ENCODE measurements around the gene LRPAP1.
A peak's percentile ranks its signal among the peaks of the same experiment; 100 is the strongest.

LRPAP1 gene

DNA sequence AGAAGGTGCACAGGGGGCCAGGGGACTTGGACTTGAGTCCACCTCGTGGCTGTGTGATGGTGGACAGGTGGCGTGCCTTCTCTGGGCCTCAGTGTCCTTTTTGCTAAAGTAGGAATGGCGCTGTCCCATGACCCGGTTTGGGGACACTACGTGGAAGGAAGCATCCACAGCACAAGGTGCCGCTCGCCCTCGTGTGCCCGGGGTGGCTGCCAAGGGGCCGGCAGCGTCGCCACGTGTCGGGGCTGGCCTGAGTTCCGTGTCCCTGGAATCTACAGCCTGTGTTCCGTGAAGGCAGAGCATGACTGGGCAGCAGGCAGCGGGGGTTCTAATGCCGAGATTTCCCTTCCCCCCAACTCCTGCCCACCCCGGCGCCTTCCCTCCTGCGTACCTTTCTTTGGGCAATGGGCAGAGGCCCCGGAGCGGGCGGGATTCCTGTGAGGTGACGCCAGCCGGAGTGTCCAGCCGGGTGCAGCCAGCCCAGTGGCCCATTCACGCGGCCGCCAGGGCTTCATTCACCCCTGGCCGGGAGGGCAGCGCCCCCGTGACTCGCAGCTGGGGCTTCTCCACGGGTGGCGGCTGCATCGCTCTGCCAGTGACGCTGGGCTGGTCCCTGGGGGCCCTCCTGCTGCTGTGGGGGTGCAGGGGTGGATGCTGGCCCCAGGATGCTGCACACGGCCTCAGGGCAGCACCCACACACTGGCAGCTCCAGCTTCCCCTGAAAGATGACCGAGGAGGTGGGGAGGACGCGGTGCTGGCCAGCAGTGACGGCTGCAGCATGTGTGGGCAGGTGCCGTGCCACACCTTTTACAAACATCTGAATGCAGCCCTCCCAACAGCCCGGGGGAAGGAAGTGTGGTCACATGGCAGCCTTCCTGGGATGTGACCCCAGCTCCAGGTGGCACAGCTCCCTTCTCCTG lies 47.9 kb downstream of the LRPAP1 start:
- DNase-seq, result no peak

DNA sequence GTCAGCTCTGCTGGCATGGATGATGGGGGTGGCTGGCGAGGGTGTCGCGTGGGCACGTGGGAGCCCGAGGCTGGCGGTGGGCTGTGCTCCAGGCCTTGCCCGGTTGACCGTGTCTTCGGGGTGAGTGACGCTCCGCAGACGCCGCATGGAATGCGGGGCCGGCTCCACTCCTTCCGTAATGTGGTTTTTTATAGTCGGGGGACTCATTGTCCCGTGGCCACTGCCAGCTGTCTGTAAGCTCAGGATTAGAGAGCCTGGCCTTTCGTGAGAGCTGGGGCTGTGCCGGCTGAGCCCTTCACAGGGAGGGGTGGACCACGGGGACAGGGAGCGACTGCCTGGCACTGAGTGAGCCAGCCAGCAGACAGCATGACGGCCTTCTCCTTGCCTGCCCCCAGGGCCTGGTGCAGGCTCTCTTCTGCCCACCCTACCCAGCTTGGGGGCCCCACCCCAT lies 48.7 kb downstream of the LRPAP1 start:
- DNase-seq, result no peak

DNA sequence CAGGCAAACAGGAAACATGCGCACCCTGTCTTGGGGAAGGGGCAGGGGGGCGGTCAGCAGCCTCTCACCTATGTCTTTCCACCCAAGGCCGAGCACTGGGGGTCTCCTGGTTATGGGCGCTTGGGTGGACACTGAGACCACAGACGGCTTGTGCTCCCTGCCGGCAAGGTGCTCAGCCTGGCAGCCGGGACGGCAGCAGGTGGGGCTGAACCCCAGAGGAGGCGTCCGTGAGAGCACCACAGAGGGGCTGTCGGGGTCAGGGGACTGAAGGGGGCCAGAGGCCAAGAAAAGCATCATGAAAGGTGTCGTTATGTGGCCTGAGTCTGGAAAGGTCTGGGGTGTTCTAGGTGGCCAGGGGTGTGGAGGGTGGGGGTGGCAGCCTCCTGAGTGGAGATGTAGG lies 49.5 kb downstream of the LRPAP1 start:
- DNase-seq, result no peak

DNA sequence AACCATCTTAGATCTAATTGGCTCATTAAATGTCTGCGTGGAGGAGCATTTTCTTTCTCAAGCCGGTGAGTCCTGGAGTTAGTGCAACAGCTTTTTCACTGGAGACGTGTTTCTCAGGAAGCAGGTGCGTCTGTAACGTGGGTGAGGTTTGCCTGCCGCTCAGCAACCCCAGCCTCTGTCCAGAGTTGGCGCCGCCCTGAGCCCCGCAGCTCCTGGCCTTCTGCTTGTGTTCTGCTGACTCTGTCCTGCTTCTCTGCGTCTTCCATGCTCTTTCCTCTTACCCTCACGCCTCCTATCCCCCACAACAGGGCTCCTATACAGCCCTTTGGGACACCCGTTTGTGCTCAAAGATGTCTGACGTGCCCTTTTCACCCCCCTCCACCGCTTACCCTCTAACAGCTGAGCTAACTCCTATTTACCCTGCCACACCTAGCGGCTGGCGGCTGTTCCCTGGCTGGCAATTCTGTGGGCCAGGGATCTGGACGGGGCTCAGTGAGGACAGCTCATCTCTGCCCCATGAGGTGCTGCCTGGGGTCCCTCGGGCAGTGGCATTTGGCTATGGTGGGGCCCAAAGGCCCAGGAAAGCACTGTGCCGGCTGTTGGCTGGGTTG lies 50.3 kb downstream of the LRPAP1 start:
- DNase-seq, result no peak

DNA sequence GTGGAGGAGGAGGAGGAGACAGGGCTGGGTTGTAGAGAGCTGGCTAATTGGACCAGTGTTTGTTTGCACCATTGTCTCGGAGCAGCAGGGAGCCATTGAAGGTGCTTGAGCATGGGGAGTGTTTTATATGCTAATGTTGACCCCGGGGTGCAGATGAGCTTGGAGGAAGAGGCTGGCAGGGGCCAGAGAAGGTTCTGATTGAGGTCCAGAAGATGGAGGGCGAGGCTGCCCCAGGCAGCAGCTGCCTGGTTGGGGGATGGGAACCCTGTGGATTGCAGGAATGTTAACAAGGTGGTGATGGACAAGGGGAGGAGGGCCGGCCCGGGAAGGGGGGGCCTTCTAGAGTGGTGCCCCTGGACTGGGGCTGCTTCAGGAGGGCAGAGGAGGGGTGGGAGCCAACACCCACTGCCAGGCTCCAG lies 51.1 kb downstream of the LRPAP1 start:
- no peak for DNase-seq

DNA sequence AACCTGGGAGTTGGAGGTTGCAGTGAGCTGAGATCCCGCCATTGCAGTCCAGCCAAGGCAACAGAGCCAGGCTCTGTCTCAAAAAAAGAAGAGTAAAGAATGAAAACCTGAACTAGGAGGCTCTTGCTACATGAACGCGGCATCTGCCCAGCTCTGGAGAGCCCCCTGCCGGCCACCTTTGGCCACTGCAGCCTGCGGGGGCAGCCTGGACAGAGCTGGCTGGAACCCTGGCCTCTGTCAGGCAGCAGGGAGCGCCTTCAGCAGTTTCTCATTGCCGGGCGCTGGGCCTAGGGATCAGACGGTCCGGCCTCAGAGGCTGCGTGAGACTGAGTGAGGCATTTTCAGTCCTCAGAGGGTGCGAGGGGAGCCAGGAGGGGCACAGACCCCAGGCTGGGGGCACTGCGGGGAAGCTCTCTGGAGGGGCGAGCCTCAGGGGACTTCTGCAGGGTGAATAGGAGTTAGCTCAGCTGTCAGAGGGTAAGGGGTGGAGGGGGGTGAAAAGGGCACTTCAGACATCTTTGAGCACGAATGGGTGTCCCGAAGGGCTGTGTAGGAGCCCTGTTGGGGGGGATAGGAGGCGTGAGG lies 51.6 kb downstream of the LRPAP1 start:
- DNase-seq, result peak; percentile 20

DNA sequence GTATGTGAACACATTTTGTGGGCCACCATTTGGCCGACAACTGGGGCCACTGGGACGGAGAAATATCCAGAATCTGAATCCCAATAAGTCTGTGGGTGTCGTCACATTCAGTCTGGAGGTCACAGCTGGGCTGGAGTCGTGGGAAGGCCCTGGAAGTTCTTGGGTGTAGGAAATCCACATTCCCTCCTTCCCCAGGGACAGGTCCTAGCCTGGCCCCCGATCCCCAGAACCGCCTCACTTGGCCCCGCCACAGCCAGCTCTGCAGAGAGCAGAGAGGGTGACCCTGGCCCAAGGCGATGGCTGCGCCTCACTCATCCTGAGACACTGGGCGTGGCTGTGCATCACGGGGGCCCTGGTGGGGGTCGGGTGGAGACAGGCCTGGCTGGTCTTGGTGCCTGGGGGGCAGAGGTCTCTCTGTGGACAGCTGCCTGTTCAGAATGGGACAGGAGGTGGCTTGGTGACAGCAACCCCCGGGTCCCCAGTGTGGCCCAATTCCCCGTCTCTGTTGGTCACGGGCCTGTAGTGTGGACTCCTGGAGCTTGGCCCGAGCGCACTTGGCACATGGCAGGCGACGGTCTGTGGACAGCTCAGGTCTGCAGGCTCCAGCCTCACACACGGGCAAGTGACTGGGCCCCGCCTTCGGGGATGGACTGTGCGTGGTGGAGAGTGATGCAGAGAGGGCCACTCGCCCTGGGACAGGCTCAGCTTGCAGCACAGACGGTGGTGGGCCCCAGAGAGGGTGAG lies 52.7 kb downstream of the LRPAP1 start:
- DNase-seq, result no peak

DNA sequence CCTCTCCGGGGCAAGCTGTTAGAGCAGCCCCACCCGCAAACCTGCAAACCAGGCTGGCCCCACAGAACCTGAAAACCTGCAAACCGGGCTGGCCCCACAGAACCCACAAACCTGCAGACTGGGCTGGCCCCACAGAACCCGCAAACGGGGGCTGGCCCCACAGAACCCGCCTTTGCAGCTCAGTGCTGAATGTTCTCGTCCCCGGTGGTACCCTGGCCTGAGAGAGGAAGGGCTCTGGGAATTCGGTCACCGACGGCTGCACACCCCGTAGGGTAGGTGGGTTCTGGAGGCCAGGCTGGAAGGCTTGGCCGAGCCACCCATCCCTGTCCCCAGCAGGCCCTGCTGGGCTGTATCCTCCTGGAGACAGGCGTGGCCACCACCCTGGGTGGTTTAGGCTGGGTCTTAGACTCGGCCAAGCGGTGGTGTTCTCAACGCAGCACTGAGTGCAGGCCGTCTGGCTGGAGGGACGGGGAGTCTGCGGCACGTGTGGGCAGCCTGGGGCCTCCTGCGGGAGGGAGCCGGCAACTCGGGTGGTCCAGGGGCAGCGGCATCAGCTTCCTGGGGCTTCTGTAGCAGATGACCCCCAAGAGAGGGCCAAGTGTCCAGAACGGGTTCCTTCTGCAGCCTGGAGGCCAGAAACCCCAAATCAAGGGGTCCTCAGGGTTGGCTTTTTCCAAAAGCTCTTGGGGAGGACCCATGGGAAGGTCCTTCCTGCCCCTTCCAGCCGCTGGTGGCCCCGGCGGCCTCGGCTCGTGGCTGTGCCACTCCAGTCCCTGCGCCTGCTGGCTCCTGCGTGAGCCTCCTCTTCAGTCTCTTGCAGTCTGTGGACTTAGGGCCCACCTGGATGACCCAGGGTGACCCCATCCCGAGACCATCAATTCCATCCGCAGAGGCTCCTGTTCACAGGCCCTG lies 53.5 kb downstream of the LRPAP1 start:
- no peak for DNase-seq

DNA sequence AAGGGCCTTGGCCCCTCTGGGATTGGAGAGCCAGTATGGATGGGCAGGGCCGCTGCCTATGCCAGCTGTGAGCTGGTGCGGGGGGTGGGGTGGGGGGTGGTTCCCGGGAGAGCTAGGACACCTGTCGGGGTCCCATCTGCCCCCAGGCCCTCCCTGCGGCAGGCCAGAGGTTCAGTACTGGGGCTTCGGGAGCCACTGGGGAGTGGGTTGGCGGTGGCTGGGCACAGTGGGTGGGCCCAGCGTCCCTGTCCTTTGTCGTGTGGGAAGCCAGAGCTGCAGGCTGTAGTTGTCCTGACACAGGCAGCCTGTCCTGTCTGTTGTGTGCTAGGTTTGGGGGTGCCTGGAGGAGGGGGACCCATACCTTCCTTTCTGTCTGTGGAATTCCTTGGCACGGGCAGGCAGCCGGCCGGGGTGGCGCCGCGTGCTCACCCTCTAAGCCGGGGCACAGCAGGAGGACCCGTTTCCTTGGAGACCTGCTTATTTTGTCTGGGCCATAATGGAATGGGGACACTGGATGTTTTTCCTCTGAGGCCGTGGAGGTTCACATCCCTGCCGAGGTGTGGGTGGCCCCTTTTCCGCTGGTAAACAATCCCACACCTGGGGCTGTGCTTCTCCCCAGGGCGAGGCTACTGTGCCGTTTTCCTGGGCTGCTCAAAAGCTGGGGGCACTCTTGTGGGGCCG lies 54.3 kb downstream of the LRPAP1 start:
- DNase-seq, result no peak

DNA sequence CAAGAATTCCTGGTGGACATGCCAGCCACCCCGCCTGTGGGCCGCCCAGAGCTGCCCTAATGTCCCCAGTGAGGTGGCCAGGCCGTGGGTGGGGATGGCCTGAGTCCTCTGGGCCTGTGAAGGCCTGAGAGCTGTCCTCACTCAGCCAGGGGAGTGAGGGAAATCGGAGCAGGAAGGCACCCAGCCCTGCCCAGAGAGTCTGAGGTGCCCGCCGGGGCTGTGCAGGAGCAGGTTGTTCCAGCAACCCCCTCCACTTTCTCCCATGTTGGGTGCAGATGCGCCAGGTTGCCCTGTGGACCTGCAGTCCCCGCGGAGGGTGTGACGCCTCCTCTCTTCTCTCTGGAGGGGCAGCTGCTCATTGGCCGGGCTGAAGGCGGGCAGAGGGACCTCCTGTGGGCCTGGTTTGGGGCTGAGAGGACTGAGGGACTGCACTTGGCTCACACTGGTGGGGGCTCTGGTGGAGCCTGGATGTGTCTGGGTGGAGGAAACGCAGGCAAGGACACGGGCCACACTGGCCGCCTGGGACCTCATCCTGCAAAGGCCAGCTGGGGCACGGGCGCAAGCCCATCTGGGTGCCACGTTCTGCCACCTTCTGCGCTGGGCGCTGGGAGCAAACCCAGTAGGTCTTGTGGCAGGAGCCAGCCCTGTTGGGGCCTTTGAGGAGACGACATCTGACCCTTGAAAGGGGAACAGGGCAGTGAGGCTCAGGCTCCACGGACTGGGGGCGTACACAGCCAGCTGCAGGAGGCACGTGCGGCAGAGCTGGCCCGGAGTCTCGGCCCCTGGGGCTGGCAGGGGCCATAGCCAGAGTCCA lies 55.1 kb downstream of the LRPAP1 start:
- DNase-seq, result no peak

DNA sequence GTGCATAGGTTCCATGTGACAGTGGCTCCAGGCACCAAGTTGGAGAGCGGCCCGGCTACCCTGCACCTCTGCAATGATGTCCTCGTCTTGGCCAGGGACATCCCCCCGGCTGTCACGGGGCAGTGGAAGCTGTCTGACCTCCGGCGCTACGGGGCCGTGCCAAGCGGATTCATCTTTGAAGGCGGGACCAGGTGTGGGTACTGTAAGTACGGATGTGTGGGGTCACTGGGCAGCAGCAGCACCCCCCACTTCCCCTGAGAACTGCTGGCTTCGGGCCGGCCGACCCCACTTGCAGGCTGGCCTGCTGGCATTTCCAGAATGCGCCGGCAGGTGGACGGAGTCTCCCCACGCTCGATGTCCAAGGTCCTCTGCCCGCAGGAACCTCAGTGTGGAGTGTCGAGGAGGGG lies 55.9 kb downstream of the LRPAP1 start:
- DNase-seq, result no peak

DNA sequence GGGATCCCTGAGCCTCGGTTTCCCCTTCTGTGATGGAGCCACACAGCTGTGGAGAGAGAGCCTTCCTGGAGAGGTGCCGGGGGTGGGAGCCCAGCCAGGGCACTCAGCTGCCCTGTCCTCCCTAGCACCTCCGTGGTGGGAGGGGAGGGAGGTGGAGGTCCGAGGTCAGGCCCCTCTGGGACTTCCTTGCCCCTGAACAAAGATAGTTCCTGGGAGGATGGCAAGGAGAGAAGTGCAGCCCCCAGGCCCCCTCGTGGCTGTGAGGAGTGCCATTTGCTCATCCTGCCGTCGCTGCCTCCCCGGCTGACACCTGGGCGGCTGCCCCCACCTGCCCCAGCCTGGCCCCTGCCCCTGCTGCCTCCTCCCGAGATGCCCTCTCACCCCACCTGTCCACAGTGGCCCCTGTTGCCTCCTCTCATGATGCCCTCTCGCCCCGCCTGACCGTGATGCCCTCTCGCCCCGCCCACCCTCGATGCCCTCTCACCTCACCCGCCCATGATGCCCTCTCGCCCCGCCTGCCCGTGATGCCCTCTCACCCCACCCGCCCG lies 56.4 kb downstream of the LRPAP1 start:
- DNase-seq, result no peak

DNA sequence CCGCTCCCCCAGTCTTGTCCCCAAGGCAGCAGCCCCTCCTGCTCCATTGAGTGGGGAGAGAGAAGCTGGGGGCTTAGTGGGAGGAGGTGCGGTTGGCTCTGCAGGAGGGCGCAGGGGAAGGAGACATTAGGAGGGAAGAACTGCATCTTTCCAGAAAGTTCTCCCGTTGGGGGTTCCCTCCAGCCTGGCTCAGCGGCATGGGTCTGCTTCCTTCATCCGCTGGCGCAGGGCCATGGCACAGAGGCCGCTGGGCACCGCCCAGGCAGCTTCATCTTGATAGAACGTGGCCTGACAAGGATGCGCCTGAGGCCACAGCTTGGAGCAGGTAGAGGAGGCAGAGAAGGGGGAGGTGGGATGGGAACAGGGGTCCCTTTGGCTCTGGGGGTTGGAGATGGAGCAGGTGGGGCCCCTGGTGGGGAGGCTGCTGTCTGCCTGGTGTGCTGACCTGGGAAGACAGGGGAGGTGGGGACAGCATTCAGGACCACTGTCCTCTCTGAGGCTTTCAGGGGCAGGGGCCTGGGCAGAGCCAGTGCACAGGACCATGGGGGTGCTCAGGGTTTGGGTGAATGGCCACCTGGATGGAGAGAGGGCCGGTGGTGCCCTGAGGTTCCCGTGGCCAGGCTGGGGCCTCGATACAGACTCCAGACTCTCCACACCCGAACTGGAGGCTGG lies 57.0 kb downstream of the LRPAP1 start:
- no peak for DNase-seq

DNA sequence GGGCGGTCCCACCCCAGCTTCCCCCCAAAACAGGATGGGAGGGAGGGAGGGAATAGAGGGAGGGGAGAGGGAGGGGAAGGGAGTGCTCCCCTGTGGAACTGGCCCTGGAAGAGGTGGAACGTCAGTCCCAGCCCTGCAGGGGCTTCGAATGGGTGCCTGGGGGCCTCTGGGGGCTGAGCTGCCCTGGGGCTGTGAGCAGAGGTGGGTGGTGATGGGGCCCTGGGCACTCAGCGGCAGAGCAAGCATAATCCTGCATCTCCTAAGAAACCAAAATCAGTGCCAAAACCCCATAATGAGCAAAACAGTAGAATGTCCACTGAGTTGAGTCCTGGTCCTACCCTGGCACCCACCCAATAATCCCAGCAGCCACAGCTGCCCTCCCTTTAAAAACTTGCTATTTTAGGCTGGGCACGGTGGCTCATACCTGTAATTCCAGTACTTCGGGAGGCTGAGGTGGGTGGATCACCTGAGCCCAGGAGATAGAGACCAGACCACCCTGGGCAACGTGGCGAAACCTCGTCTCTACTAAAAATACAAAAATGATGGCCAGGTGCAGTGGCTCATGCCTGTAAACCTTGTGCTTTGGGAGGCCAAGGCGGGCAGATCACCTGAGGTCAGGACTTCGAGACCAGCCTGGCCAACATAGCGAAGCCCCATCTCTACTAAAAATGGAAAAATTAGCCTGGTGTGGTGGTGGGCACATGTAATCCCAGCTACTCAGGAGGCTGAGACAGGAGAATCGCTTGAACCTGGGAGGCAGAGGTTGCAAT lies 58.0 kb downstream of the LRPAP1 start:
- no peak for DNase-seq

DNA sequence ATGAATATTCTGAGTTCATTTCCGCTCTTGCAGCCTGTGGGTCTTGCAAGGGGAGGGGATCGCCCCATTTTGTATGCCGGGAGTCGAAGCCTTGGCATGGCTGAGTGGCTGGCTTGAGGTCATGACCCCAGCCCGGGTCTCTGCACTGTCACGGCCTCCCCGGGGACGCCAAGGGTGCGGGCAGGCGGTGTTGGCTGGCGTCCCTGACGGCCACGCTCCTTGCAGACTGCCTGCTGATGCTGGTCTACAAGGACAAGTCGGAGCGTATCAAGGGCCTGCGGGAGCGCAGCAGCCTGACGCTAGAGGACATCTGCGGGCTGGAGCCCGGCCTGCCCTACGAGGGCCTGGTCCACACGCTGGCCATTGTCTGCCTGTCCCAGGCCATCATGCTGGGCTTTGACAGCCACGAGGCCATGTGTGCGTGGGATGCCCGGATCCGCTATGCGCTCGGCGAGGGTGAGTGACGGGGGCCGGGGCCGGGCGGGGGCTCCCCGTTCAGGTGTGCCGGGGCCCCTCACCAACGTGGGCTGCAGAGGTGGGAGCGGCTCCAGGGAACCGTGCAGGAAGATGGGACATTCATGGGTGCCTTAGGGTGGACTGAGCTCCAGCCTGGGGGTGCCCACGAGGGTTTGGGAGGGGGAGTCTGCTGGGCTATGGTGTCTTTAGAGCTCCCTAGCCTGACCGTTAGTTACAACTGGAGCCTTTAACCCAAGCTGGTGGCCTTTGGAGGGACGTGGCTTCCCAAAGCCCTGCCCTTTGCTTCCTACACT lies 58.9 kb downstream of the LRPAP1 start:
- DNase-seq, result no peak

DNA sequence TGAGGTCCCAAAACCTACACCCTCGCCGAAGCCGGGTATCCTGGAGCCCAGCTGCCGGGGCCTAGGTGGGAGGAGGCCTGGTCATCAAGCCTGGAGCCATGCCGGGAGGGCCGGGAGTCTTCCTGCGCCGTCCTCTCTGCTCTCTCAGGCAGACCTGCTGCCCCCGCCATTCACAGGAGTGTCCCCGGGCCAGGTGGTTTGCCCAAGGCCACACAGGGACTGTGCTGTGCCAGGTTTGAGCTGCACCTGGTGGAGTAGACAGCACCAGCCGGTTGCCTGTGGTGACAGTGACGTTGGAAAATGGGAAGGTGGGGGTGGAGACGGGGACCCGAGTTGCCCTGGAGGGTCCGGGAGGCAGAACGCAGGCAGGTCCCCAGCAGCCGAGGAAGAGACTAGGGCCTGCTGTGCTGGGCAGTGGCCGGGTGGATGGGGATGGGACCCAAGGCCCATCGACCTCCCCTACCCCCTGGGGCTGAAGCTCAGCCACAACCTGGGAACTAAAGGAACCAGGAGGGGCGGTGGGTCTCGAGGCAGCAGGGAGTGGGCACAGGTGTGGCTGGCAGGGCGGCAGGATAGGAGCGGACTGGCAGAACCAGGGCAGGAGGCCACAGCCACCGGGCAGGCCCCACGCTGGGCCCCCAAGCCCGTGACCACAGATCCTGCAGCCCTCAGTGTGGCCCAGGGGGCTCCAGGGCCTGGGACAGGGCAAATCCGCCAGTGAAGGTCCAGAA lies 59.6 kb downstream of the LRPAP1 start:
- no peak for DNase-seq

DNA sequence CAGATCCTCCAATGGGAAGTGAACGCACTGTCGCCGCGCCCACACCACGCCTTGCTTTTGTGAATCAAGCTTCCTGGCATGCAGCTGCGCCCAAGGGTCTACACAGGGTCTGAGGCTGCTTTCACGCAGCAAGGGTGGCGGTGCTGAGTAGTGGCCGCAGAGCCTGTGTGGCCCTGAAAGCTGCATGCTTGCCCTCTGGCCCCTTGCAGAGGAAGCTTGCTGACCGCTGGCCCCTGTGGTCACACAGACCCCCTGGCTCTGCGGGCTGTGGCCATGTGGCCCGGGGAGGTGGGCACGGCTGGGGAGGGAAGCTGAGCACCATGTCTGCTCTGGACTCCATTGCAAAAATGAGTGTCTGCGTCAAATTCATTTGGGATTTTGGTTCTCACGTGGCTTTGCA lies 60.3 kb downstream of the LRPAP1 start:
- DNase-seq, result no peak
